Measurements from ENCODE around the gene ATP5MC2.
"Not testable (repeated sequence)": the region's sequence is repeated elsewhere in the genome, so short reads cannot be mapped to it uniquely, and the experiment has no call there.

Gene ATP5MC2

GRCh38 chr12:53686436-53686835 is 10.6 kb upstream of the ATP5MC2 start:
- Histone ChIP-seq H3K4me3 (ENCODE audit: low read depth, low read length) (no peak overlapping the region), H3K27me3 (replicated peaks) (peaks cover 3% of the 10 kb centered on the region), H3K36me3 (replicated peaks) (no peaks in the 10 kb centered on the region), H3K27ac (no peak overlapping the region)
- in situ Hi-C loops (cut with HindIII; ENCODE audit: low pct_ligation_motif_present, low sequenced_read_pairs), result no loop called here
- DNase-seq, result no peak
- no peak for TF ChIP-seq CTCF (IDR thresholded peaks at IDR 0.05; ENCODE audit: low read depth, low read length, missing control alignments)

GRCh38 chr12:53684654-53685220 is 8.9 kb upstream of the ATP5MC2 start:
- Histone ChIP-seq H3K27ac (no peak overlapping the region), H3K36me3 (replicated peaks) (no peaks in the 10 kb centered on the region), H3K27me3 (replicated peaks) (peaks cover 1% of the 10 kb centered on the region), H3K4me3 (ENCODE audit: low read depth, low read length) (no peak overlapping the region)
- in situ Hi-C loops (cut with HindIII; ENCODE audit: low pct_ligation_motif_present, low sequenced_read_pairs), result no loop called here
- DNase-seq, result no peak
- TF ChIP-seq CTCF (IDR thresholded peaks at IDR 0.05; ENCODE audit: low read depth, low read length, missing control alignments), result no peak

- H3K4me3 ChIP-seq (ENCODE audit: low read depth, low read length), result no peak overlapping the region
- no peaks in the 10 kb centered on the region for H3K27me3 ChIP-seq (replicated peaks)
- no peak for DNase-seq
- no peaks in the 10 kb centered on the region for H3K36me3 ChIP-seq (replicated peaks)
- in situ Hi-C loops (cut with HindIII; ENCODE audit: low pct_ligation_motif_present, low sequenced_read_pairs), result no loop called here
- H3K27ac ChIP-seq, result no peak overlapping the region
- TF ChIP-seq CTCF (IDR thresholded peaks at IDR 0.05; ENCODE audit: low read depth, low read length, missing control alignments), result no peak
Observed at GRCh38 chr12:53683983-53684382, 8.1 kb upstream of the ATP5MC2 start.

GRCh38 chr12:53683494-53683893 is 7.6 kb upstream of the ATP5MC2 start:
- TF ChIP-seq CTCF (IDR thresholded peaks at IDR 0.05; ENCODE audit: low read depth, low read length, missing control alignments), result no peak
- H3K36me3 ChIP-seq (replicated peaks), result no peaks in the 10 kb centered on the region
- in situ Hi-C loops (cut with HindIII; ENCODE audit: low pct_ligation_motif_present, low sequenced_read_pairs), result no loop called here
- H3K4me3 ChIP-seq (ENCODE audit: low read depth, low read length), result no peak overlapping the region
- H3K27me3 ChIP-seq (replicated peaks), result no peaks in the 10 kb centered on the region
- no peak for DNase-seq
- H3K27ac ChIP-seq, result no peak overlapping the region

GRCh38 chr12:53680061-53680460 is 4.2 kb upstream of the ATP5MC2 start:
- DNase-seq; H3K27me3 ChIP-seq (replicated peaks); H3K4me3 ChIP-seq (ENCODE audit: low read depth, low read length); in situ Hi-C loops (cut with HindIII; ENCODE audit: low pct_ligation_motif_present, low sequenced_read_pairs); H3K27ac ChIP-seq; H3K36me3 ChIP-seq (replicated peaks): not testable (repeated sequence)

GRCh38 chr12:53677800-53678148 is 1.9 kb upstream of the ATP5MC2 start:
- no peak for DNase-seq
- Histone ChIP-seq H3K27me3 (replicated peaks) (no peaks in the 10 kb centered on the region), H3K27ac (no peak overlapping the region), H3K36me3 (replicated peaks) (peaks cover 11% of the 10 kb centered on the region), H3K4me3 (ENCODE audit: low read depth, low read length) (no peak overlapping the region)
- TF ChIP-seq CTCF (IDR thresholded peaks at IDR 0.05; ENCODE audit: low read depth, low read length, missing control alignments), result no peak
- in situ Hi-C loops (cut with HindIII; ENCODE audit: low pct_ligation_motif_present, low sequenced_read_pairs), result no loop called here
